Measurements from ENCODE around the gene SIGLEC15.

GRCh38 chr18:45830917-45831316 is 5.4 kb downstream of the SIGLEC15 start:
- no peak for TF ChIP-seq POLR2A (IDR thresholded peaks at IDR 0.05; ENCODE audit: low read depth, low read length)
- no peak for TF ChIP-seq POLR2AphosphoS5 (IDR thresholded peaks at IDR 0.05; ENCODE audit: low read depth, low read length)
- TF ChIP-seq TAF1 (IDR thresholded peaks at IDR 0.05; ENCODE audit: low read depth, low read length): no peak
